HepG2 (cell line): Measurements from ENCODE around the gene CAST. TPM values are rescaled to one million over a fixed set of nuclear protein-coding genes. Genes with fewer than 3 reads are reported as not detected.

Experiments used
- ATAC-seq: fragments of 200-7000 bp; cut with Tn5 transposase; 3 replicates; pipeline ENCODE4 v1.9.1; 2020; ENCODE audit warnings: mild to moderate bottlenecking, moderate library complexity
- BruUV-seq: library from RNA; stranded (reverse); fragments of 400-500 nt; replicated peaks from 2 replicates; lab custom pipeline; 2021; lab: Mats Ljungman, UMichigan
- CTCF ChIA-PET: fragments of 300-600 bp; formaldehyde crosslinking; extraction: SDS; loops from one replicate; lab custom pipeline; 2021; ENCODE audit warnings: low total read pairs, inconsistent platforms, low intra/inter-chr PET ratio; lab: Yijun Ruan, JAX
- POLR2A ChIA-PET: fragments of 350-600 bp; sonication (Branson Sonifier 250); formaldehyde crosslinking; loops from one replicate; lab custom pipeline; 2020; ENCODE audit warnings: antibody characterized with exemption, inconsistent platforms; lab: Yijun Ruan, JAX
- DNase-seq: peaks from one replicate; pipeline ENCODE4 v3.0.0-alpha.2; 2015; ENCODE audit warnings: low spot score
- FAIRE-seq: peaks from 3 replicates; lab custom pipeline; 2011; peaks lifted over from hg19 to GRCh38; lab: Jason Lieb, UNC
- H2AFZ ChIP-seq: one replicate; pipeline ENCODE4 v1.6.1; 2011; ENCODE audit warnings: low read length, inconsistent platforms
- H3K27ac ChIP-seq: fragments of 300-600 bp; 3 replicates; pipeline ENCODE4 v1.8.0; 2011; ENCODE audit warnings: mixed run types, mild to moderate bottlenecking, mixed read lengths, low read length, inconsistent platforms; ENCODE audit not compliant: insufficient read depth; ENCODE audit errors: extremely low read length
- H3K27me3 ChIP-seq, 2 experiments: fragments of 200-600 bp in 1 of 2; 2 replicates in 1 of 2; 3 replicates in 1 of 2; pipeline versions ENCODE4 v1.6.0 to v1.8.0; 2011; ENCODE audit warnings: low read length in 2 of 2, mild to moderate bottlenecking in 2 of 2, moderate library complexity in 2 of 2, inconsistent platforms in 1 of 2; ENCODE audit not compliant: insufficient read depth in 2 of 2, control insufficient read depth in 1 of 2
- H3K36me3 ChIP-seq, 2 experiments: fragments of 200-600 bp in 1 of 2; replicated peaks in 1 of 2; 2 replicates in 1 of 2; 3 replicates in 1 of 2; pipeline versions ENCODE4 v1.5.1 to v1.8.0; 2011; ENCODE audit warnings: low read length in 2 of 2, inconsistent platforms in 1 of 2; ENCODE audit not compliant: insufficient read depth in 2 of 2, control insufficient read depth in 1 of 2
- H3K4me1 ChIP-seq: 2 replicates; pipeline ENCODE4 v1.5.1; 2012; ENCODE audit warnings: low read length, inconsistent platforms; ENCODE audit not compliant: insufficient read depth
- H3K4me2 ChIP-seq: 2 replicates; pipeline ENCODE4 v1.6.0; 2011; ENCODE audit warnings: low read depth, low read length, inconsistent platforms
- H3K4me3 ChIP-seq, 3 experiments: fragments of 200-600 bp in 1 of 3; sonication (generic), shearing (Covaris generic) in 1 of 3; replicated peaks in 1 of 3; 2 replicates each; pipeline ENCODE4 v1.5.1; 2011 to 2016; ENCODE audit warnings: low read length in 3 of 3, inconsistent platforms in 2 of 3, low read depth in 2 of 3, mild to moderate bottlenecking in 2 of 3, control low read depth in 1 of 3, mixed read lengths in 1 of 3; ENCODE audit not compliant: insufficient read depth in 1 of 3
- H3K79me2 ChIP-seq: one replicate; pipeline ENCODE4 v1.6.1; 2011; ENCODE audit warnings: low read length, inconsistent platforms; ENCODE audit not compliant: insufficient read depth
- H3K9ac ChIP-seq: 2 replicates; pipeline ENCODE4 v1.6.0; 2011; ENCODE audit warnings: mild to moderate bottlenecking, low read depth, low read length, inconsistent platforms; ENCODE audit not compliant: insufficient read depth
- H3K9me3 ChIP-seq: 2 replicates; pipeline ENCODE4 v1.5.1; 2012; ENCODE audit warnings: mild to moderate bottlenecking, low read length
- H4K20me1 ChIP-seq: 2 replicates; pipeline ENCODE4 v1.6.0; 2011; ENCODE audit warnings: inconsistent platforms, mild to moderate bottlenecking, low read length, moderate library complexity; ENCODE audit not compliant: insufficient read depth
- CAMTA2 ChIP-seq: sonication (generic); formaldehyde crosslinking; IDR thresholded peaks from 2 replicates; pipeline ENCODE4 v1.4.0; 2020; ENCODE audit warnings: mild to moderate bottlenecking, missing genetic modification reagents, borderline replicate concordance
- CEBPB ChIP-seq: IDR thresholded peaks from 2 replicates; pipeline ENCODE4 v1.6.1; 2011; ENCODE audit warnings: low read depth, low read length, improper control_type of control experiment, borderline replicate concordance
- CREB1 ChIP-seq, 2 experiments: fragments of 450-650 bp in 1 of 2; IDR thresholded peaks; 2 replicates each; pipeline ENCODE4 v1.6.1; 2016 to 2017; ENCODE audit warnings: control low read depth in 1 of 2, mild to moderate bottlenecking in 1 of 2, missing compliant biosample characterization in 1 of 2, missing genetic modification characterization in 1 of 2
- ELF4 ChIP-seq: sonication (generic); formaldehyde crosslinking; IDR thresholded peaks from 2 replicates; pipeline ENCODE4 v1.5.0; 2020; ENCODE audit warnings: missing genetic modification reagents, mild to moderate bottlenecking, moderate library complexity, borderline replicate concordance
- MBD4 ChIP-seq: IDR thresholded peaks from 2 replicates; pipeline ENCODE4 v1.6.1; 2012; ENCODE audit warnings: low read length, inconsistent platforms, borderline replicate concordance
- NCOA1 ChIP-seq: sonication (generic); formaldehyde crosslinking; IDR thresholded peaks from 2 replicates; pipeline ENCODE4 v1.9.0; 2021; ENCODE audit warnings: missing genetic modification reagents
- NFE2 ChIP-seq: sonication (generic); formaldehyde crosslinking; IDR thresholded peaks from 2 replicates; pipeline ENCODE4 v1.4.0; 2020; ENCODE audit warnings: missing genetic modification reagents
- NPAS2 ChIP-seq: sonication (generic); formaldehyde crosslinking; IDR thresholded peaks from 2 replicates; pipeline ENCODE4 v1.8.0; 2022; ENCODE audit warnings: mild to moderate bottlenecking, missing genetic modification reagents, borderline replicate concordance
- NR2C2 ChIP-seq: sonication (generic); formaldehyde crosslinking; IDR thresholded peaks from 2 replicates; pipeline ENCODE4 v1.4.0; 2020; ENCODE audit warnings: missing genetic modification reagents, mild to moderate bottlenecking, moderate library complexity, borderline replicate concordance
- SIN3B ChIP-seq: fragments of 150-350 bp; IDR thresholded peaks from 2 replicates; pipeline ENCODE4 v1.6.1; 2014; ENCODE audit warnings: low read length
- YEATS2 ChIP-seq: sonication (generic); formaldehyde crosslinking; IDR thresholded peaks from 2 replicates; pipeline ENCODE4 v1.4.0; 2020; ENCODE audit warnings: missing genetic modification reagents, borderline replicate concordance
- ZNF234 ChIP-seq: sonication (generic); formaldehyde crosslinking; conservative IDR thresholded peaks from 2 replicates; pipeline ENCODE4 v1.5.1; 2020; ENCODE audit warnings: mild to moderate bottlenecking, missing genetic modification reagents
- ZNF331 ChIP-seq: sonication (generic); formaldehyde crosslinking; IDR thresholded peaks from 2 replicates; pipeline ENCODE4 v1.4.0; 2020; ENCODE audit warnings: missing genetic modification reagents
- ZNF343 ChIP-seq: sonication (generic); formaldehyde crosslinking; IDR thresholded peaks from 2 replicates; pipeline ENCODE4 v1.4.0; 2020; ENCODE audit warnings: mild to moderate bottlenecking, missing genetic modification reagents
- ZNF460 ChIP-seq: sonication (generic); formaldehyde crosslinking; IDR thresholded peaks from 2 replicates; pipeline ENCODE4 v1.5.1; 2020; ENCODE audit warnings: missing genetic modification reagents, mild to moderate bottlenecking, borderline replicate concordance
- ZNF652 ChIP-seq: IDR thresholded peaks from 2 replicates; pipeline ENCODE4 v1.6.1; 2016; ENCODE audit warnings: low read depth, borderline replicate concordance
- ZNF768 ChIP-seq: sonication (generic); formaldehyde crosslinking; IDR thresholded peaks from 2 replicates; pipeline ENCODE4 v1.4.0; 2020; ENCODE audit warnings: missing genetic modification reagents
- ZNF775 ChIP-seq: sonication (generic); formaldehyde crosslinking; IDR thresholded peaks from 2 replicates; pipeline ENCODE4 v1.4.0; 2020; ENCODE audit warnings: missing genetic modification reagents, mild to moderate bottlenecking, moderate library complexity, borderline replicate concordance
- WGBS: methylation state at CpG from one replicate; pipeline ENCODE4 v1.1.6; 2017; ENCODE audit warnings: low lambda C conversion rate; 5-methylcytosine and 5-hydroxymethylcytosine counted together
- in situ Hi-C: cut with HindIII; loops from 2 replicates; pipeline ENCODE4 v1.10.0; 2017; ENCODE audit warnings: low pct_unique_long_range_greater_than_20kb; ENCODE audit not compliant: extremely low pct_ligation_motif_present
- intact Hi-C: fragments of 100-400 bp; cut with micrococcal nuclease; formaldehyde crosslinking; loops from one replicate; pipeline ENCODE4 v1.10.0; 2022; ENCODE audit not compliant: unreplicated experiment
- polyA plus RNA-seq, 8 experiments: library from polyadenylated mRNA; depleted of rRNA in 3 of 8; stranded (reverse) in 7 of 8; unstranded in 1 of 8; fragments of >200 nt; fragmentation: Illumina TruSeq in 4 of 8; extraction: Trizol in 4 of 8; gene quantifications; 2 replicates each; pipeline versions ENCODE4 v1.2.1 to v1.2.3, GENCODE V29; 2011 to 2016; ENCODE audit warnings: low read depth in 4 of 8, missing spikeins in 1 of 8, mixed read lengths in 1 of 8; ENCODE audit not compliant: insufficient read depth in 1 of 8
- total RNA-seq, 5 experiments: library from RNA; depleted of rRNA; stranded (reverse); fragments of >200 nt; fragmentation: Illumina TruSeq; extraction: Trizol; gene quantifications; 2 replicates each; pipeline ENCODE4 v1.2.3, GENCODE V29; 2016; ENCODE audit warnings: low read depth in 1 of 5
- TF ChIP-seq, protein P1 (sequence below): sonication (generic); formaldehyde crosslinking; IDR thresholded peaks from 2 replicates; pipeline ENCODE4 v1.5.0; 2020; ENCODE audit warnings: mild to moderate bottlenecking, missing genetic modification reagents
- TF ChIP-seq, protein P2 (sequence below): sonication (generic); formaldehyde crosslinking; conservative IDR thresholded peaks from 2 replicates; pipeline ENCODE4 v1.4.0; 2020; ENCODE audit warnings: missing genetic modification reagents

The CAST gene
- total and polyA plus RNA-seq, 2 of the 13 experiments (the other 11 are each of a cell fraction or from before 2014, with no cell fraction given): 42.1 to 67.6 TPM

DNA sequence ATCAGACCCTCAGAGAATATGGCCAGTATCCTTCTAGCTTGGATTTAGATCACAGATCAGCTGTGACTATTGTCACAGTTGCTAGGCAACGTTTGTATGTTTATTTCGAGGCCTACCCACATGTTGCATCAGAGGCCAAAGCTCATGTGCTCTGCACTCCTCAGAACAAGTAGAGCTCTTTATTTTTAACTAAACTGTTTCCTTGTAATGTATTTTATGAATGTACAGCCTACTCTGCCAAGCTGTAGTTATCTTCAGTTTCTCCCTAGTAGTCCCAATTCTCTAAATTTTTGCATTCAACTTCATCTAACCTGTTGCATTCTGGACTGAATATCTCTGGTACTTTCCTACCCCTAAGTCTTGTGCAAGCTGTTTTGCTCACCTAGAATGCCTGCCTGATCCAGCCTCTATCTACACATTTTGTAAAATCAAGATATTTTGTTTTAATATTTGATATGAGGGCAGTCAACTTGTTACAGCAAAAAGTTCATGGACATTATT lies 52.8 kb downstream of the CAST start (continued):
- TF ChIP-seq MBD4: 0 out of 2 replicates have a peak, but pooled peaks have one; percentile 58
- peak; percentile 50; the same call in 1 of the 2 replicates for TF ChIP-seq NR2C2 (CRISPR knock-in tag)
- no peak for TF ChIP-seq NCOA1
- TF ChIP-seq ZNF331 (CRISPR knock-in tag): peak; percentile 62
- 0 out of 2 replicates have a peak, but pooled peaks have one; percentile 52 for TF ChIP-seq ZNF775 (CRISPR knock-in tag)
- TF ChIP-seq CEBPB: peak; percentile 97
- TF ChIP-seq ELF4 (CRISPR knock-in tag): no peak
- TF ChIP-seq ZNF343 (CRISPR knock-in tag): no peak

DNA sequence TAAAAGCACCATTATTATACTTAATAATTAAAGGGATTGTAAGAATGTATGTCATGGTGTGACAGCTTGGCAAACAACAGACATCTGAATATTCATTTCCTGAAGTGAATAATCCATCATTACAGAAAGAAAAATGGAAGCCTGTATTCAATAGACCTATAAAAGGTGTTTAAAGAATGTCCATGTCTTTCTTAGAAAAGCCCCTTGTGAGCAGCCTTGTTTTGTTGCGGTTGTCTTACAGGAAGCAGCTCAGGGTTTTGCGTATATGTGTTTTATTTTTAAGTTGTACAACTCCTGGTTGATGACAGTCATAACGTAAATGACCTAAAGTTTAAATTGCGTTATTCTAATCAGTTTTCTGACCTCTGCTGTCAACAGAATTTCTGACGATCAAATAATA lies 53.8 kb downstream of the CAST start:
- Histone ChIP-seq H3K4me3 (no peak overlapping the region), H2AFZ (no peak overlapping the region), H3K9me3 (no peaks in the 10 kb centered on the region), H4K20me1 (peaks cover 5% of the 10 kb centered on the region; the same call in 1 of the 2 replicates), H3K4me2 (no peak overlapping the region; the same call in 1 of the 2 replicates), H3K36me3 (no peaks in the 10 kb centered on the region), H3K4me1 (peaks cover 46% of the 10 kb centered on the region), H3K79me2 (peaks cover 42% of the 10 kb centered on the region), H3K27me3 (no peaks in the 10 kb centered on the region), H3K27ac (peak overlapping the region; percentile 95), H3K9ac (peak overlapping the region; percentile 10; the same call in 1 of the 2 replicates)
- DNase-seq (no peak), ATAC-seq (no peak), FAIRE-seq (no peak)
- WGBS: 99% methylated on average over 5 of the region's 5 CpGs
- BruUV-seq: no TSS peak
- TF ChIP-seq ZNF775 (CRISPR knock-in tag) (no peak), YEATS2 (CRISPR knock-in tag) (no peak), ZNF460 (CRISPR knock-in tag) (no peak), NFE2 (CRISPR knock-in tag) (no peak), ZNF652 (CRISPR knock-in tag) (no peak), CREB1 (IDR thresholded peaks at IDR 0.05) (no peak), CREB1 (CRISPR knock-in tag; IDR thresholded peaks at IDR 0.05) (no peak), SIN3B (no peak), ZNF234 (CRISPR knock-in tag) (no peak), CAMTA2 (CRISPR knock-in tag) (no peak), ZNF768 (CRISPR knock-in tag) (no peak), NPAS2 (CRISPR knock-in tag) (no peak)
- TF ChIP-seq, protein P1, sequence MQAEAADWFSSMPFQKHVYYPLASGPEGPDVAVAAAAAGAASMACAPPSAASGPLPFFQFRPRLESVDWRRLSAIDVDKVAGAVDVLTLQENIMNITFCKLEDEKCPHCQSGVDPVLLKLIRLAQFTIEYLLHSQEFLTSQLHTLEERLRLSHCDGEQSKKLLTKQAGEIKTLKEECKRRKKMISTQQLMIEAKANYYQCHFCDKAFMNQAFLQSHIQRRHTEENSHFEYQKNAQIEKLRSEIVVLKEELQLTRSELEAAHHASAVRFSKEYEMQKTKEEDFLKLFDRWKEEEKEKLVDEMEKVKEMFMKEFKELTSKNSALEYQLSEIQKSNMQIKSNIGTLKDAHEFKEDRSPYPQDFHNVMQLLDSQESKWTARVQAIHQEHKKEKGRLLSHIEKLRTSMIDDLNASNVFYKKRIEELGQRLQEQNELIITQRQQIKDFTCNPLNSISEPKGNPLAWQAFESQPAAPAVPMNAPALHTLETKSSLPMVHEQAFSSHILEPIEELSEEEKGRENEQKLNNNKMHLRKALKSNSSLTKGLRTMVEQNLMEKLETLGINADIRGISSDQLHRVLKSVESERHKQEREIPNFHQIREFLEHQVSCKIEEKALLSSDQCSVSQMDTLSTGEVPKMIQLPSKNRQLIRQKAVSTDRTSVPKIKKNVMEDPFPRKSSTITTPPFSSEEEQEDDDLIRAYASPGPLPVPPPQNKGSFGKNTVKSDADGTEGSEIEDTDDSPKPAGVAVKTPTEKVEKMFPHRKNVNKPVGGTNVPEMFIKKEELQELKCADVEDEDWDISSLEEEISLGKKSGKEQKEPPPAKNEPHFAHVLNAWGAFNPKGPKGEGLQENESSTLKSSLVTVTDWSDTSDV (CRISPR knock-in tag): no peak
- TF ChIP-seq, protein P2, sequence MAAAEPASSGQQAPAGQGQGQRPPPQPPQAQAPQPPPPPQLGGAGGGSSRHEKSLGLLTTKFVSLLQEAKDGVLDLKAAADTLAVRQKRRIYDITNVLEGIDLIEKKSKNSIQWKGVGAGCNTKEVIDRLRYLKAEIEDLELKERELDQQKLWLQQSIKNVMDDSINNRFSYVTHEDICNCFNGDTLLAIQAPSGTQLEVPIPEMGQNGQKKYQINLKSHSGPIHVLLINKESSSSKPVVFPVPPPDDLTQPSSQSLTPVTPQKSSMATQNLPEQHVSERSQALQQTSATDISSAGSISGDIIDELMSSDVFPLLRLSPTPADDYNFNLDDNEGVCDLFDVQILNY: no peak
- CTCF ChIA-PET: no interaction called here
- intact Hi-C loops: no loop called here
- in situ Hi-C loops: no loop called here
- POLR2A ChIA-PET: interaction anchor here (2.0 kb wide), 1 partner anchor 92 kb away, joined by 12 read pairs; the partner anchor contains the start of gene ERAP1
